Ovary (tissue), 3 donors: Measurements from ENCODE around the gene MAST1.

Experiments
- EP300 ChIP-seq: sonication (generic); formaldehyde crosslinking; IDR thresholded peaks from one replicate; pipeline ENCODE4 v1.6.1; 2017; ENCODE audit warnings: antibody characterized with exemption
- POLR2A ChIP-seq: fragments of 450-650 bp; IDR thresholded peaks from one replicate; pipeline ENCODE4 v1.6.1; 2017; ENCODE audit warnings: antibody characterized with exemption, mild to moderate bottlenecking, moderate library complexity
- TF ChIP-seq, protein P1 (sequence below), 3 donors: fragments of 450-650 bp in 2 of 3; fragments of 200-600 bp in 1 of 3; IDR thresholded peaks; one replicate each; pipeline versions ENCODE4 v1.5.1 to v1.8.0; 2016 to 2022; ENCODE audit warnings: antibody characterized with exemption in 3 of 3, mild to moderate bottlenecking in 1 of 3
- donor health status: DM: no; HTN: no; CAD: no.

DNA sequence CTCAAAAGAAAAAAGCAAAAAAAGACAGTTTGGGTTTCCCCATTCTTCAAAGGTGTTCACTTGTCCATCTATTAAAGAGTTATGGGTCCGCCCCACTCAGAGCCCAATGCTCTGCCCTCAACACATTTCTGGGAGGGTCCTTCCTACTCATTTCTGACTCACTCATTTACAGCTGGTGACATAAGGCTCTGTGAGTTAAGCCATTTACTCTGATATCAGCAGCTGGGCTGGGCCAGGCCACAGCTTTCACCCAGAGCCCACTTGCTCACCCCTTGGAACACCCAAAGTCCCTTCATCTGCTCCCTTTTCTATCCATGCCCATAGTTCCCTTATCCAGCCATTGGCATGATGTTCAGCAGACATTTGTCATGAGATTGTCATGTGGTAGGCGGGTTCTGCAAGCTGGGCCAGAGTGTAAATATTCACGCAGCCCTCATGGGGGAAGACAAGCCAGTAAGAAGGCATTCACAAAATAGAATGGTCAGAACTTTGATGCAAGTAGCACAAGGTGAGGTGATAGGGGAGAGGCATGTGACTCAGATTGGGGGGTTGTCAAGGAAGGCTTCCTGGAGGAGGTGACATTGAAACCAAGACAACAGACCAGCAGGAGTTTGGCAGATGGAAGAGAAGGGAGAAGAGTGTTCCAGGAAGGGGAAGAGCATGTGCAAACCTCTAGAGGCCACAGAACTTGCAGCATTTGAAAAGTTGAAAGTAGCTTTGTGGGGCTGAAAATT is 5.9 kb downstream of the MAST1 start:
- TF ChIP-seq, protein P1, sequence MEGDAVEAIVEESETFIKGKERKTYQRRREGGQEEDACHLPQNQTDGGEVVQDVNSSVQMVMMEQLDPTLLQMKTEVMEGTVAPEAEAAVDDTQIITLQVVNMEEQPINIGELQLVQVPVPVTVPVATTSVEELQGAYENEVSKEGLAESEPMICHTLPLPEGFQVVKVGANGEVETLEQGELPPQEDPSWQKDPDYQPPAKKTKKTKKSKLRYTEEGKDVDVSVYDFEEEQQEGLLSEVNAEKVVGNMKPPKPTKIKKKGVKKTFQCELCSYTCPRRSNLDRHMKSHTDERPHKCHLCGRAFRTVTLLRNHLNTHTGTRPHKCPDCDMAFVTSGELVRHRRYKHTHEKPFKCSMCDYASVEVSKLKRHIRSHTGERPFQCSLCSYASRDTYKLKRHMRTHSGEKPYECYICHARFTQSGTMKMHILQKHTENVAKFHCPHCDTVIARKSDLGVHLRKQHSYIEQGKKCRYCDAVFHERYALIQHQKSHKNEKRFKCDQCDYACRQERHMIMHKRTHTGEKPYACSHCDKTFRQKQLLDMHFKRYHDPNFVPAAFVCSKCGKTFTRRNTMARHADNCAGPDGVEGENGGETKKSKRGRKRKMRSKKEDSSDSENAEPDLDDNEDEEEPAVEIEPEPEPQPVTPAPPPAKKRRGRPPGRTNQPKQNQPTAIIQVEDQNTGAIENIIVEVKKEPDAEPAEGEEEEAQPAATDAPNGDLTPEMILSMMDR (IDR thresholded peaks at IDR 0.05), result no peak
- no peak for TF ChIP-seq POLR2A
- no peak for TF ChIP-seq EP300
